A549 treated with AZD9567 at 1 μM for 4 hours (cell line): ENCODE data around the gene MUS81. TPM values are rescaled to one million over a fixed set of nuclear protein-coding genes. Genes with fewer than 3 reads are reported as not detected.

Experiments used
- total RNA-seq: library from RNA; stranded (reverse); fragments of 200-300 nt; extraction: Qiagen RNA extraction; gene quantifications from 5 replicates; pipeline ENCODE4 v1.2.3, GENCODE V29; 2022; ENCODE audit not compliant: insufficient read depth

MUS81 gene, protein sequence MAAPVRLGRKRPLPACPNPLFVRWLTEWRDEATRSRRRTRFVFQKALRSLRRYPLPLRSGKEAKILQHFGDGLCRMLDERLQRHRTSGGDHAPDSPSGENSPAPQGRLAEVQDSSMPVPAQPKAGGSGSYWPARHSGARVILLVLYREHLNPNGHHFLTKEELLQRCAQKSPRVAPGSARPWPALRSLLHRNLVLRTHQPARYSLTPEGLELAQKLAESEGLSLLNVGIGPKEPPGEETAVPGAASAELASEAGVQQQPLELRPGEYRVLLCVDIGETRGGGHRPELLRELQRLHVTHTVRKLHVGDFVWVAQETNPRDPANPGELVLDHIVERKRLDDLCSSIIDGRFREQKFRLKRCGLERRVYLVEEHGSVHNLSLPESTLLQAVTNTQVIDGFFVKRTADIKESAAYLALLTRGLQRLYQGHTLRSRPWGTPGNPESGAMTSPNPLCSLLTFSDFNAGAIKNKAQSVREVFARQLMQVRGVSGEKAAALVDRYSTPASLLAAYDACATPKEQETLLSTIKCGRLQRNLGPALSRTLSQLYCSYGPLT
- 18.2 to 33.2 TPM (median 29.7 TPM) in 5 replicates for total RNA-seq

DNA sequence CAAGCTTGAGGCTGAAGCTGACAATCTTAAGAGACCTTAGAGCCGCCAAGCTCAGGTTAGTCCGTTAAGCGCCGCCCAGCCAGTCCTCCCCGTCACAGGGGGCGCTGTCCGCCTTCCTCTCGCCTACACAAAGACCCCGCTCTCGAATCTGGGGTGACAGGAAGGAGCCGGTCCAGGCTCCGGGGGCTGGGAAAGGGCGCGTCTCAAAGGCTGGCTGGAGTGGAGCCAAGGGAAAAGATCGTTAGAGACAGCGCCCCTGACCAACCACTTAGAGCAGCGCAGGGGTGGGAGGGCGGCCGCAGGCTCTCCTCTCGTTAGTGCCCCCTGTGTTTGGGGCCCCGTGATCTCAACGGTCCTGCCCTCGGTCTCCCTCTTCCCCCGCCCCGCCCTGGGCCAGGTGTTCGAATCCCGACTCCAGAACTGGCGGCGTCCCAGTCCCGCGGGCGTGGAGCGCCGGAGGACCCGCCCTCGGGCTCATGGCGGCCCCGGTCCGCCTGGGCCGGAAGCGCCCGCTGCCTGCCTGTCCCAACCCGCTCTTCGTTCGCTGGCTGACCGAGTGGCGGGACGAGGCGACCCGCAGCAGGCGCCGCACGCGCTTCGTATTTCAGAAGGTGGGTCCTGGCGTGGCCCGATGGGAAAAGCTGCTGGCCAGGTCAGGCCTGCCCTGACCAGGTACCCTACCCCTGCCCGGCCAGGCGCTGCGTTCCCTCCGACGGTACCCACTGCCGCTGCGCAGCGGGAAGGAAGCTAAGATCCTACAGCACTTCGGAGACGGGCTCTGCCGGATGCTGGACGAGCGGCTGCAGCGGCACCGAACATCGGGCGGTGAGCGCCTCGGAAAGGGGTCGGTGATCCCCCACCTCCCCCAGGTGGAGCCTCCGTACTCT lies at the start of gene MUS81:
TSS of gene MUS81 (plus strand) at position 156 of the 887 bp plus-strand sequence. CDS start at position 477, 321 bp downstream.

DNA sequence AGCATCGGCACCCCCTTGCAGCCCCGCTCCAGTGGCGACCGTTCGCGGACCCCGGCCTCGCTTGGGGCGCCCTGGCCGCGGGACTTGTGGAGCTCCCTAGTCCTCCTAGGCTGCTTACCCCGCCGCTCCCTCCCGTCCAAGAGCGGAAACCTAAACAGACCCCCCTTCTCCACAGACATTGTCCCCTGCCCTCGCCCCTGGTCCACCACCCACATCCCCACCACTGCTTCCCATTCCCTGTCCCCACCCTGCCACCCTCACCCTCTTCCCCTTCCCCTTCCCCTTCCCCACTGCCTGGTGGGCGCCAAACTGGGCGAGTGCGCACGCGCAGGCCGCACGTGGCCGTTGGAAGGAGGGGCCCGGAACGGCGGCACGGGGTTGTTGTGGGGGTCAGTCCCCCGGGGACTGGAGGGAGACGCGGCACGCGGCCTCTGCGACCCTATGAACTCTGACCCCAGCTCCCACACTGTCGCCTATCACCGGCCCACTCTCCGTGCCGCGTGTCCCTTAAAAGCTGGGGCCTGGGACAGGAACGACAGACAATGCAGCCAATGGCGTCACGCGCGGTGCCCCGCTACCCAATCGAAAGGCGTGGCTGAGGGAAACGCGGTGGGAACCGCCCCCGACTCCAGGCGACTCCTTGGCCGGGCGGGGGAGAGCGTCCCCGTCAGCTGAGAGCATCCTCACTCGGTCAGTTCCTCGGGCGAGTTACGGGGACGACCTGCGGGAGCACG lies 26.8 kb upstream of the MUS81 start, which contains the start of gene SNX32:
TSS of gene SNX32 (plus strand) at position 667 of the 734 bp plus-strand sequence. CDS start 103 bp downstream, outside the sequence.

DNA sequence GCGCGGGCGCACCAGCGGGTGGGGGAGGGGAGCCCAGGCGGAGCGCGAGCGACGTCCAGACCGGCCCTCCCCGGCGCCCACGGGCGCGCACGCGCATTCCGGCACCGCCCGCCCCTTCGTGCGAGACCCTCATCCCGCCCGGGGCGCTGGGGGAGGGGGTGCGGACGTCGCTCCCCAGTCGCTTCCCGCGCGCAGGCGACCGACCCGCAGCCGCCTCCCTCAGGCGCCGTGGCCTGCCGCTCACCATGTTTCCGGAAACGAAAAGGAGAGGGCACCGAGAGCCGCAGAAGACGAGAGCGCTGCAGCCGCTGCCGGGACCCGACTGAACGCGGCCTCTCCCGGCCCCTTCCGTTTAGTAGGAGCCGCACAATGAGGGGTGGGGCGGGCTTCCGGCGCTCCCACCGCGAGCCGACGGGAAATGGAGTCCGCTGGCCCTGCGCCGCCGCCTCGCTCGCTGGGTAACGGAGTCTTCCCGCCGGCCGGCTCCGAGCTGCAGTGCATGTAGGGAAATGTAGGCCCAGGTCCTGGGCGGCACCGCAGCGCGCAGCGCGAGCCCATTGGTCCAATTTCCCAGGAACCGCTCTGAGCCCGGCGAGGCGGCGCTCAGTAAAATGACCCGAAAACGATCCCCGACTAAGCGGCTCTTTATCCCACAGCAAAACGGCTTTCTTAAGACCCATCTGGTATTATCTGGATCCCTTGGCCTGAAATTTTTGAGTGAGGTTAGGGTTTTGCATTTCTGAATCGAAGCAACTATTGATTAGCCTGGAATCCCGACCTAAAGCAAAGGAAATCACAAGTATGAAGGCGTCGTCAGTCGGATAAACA lies 2.2 kb upstream of the MUS81 start, which contains the start of gene CFL1:
TSS of gene CFL1 (minus strand) at position 328 of the 828 bp plus-strand sequence. CDS start at position 247, 81 bp downstream.

DNA sequence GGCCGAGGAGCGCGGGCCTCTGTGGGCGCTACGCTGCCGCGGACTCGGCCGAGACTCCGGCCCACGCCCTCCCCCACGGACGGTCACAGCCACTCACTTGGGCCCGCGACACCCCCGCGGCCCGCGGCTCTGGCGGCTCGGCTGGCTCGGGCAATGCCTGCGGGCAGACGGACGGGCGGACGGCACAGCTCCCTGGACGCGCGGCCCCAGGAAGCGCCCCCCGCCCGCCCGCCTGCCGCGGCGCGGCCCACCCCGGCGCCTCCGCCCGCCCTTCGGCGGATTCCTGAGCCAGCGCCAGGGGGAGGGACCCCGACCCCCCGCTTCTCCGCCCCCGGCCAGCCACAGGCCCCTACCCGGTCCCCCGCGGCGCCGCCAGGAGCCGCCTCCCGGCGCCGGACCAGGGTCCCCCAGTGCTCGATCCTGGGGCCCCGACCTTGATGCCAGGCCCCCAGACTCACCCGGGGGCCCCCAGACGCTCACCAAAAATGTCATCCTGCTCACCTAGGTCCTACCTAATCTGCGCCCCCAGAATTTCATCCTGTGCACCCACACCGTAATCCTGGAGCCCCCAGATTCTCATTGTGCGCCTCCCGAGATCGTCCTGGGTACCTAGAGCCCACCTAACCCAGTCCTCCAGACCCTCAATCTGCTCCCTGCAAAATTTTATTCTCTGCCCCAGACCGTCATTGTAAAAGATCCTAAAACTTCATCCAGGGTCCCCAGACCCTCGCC lies 12.5 kb downstream of the MUS81 start, which contains the start of gene EFEMP2:
TSS of gene EFEMP2 (minus strand) at position 215 of the 732 bp plus-strand sequence. CDS start 446 bp downstream, outside the sequence.

DNA sequence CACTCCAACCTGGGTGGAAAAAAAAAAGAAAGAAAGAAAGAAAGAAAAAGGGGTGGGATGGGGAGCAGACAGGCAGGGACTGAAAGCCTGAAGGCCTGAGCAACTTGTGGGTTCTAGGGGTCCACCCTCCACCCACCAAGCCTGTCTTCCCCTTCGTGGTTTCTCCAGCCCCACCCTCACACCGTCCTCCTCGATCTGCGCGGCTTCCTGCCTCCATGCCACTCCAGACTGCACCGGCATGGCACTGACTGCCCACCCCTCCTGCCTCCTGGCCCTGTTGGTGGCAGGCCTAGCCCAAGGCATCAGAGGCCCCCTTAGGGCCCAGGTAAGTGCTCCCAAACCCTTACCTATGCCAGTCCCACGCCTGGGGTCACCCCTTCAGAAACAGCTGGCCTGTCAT lies 19.4 kb downstream of the MUS81 start, which contains the start of gene CTSW:
TSS of gene CTSW (plus strand) at position 221 of the 400 bp plus-strand sequence. CDS start at position 239, 18 bp downstream.

DNA sequence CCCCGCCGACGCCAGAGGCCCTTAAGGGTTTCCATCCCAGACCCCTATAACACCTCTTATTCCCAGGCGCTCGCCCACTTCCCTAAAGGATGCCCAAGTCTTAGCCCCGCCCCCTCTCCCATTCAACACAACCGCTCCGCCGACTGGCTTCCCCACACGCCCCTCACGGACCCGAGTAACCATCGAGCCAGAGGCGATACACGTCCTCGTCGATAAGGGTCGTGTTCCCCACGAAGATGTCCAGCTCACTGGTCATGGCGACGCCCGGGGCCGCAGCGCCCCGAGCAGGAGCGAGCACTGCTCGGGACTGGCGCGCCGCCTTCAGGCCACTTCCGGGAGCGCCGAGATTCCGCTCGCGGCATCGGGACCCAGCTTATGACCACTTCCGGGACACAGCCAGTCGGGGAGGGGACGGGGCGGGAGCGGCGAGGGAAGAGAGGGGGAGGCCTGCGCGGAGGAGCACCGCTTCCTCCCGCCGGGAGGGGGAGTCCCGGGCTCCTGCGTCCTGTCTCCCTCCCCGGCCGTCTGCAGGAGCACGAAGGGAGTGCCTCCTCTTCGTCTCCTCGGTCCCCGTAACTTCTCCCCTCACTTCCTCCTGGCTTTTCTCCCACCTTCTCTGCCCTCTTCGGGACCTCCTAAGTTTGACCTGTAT lies 28.1 kb downstream of the MUS81 start, which contains the start of gene FIBP:
TSS of gene FIBP (minus strand) at position 309 of the 652 bp plus-strand sequence. CDS start at position 256, 53 bp downstream.

DNA sequence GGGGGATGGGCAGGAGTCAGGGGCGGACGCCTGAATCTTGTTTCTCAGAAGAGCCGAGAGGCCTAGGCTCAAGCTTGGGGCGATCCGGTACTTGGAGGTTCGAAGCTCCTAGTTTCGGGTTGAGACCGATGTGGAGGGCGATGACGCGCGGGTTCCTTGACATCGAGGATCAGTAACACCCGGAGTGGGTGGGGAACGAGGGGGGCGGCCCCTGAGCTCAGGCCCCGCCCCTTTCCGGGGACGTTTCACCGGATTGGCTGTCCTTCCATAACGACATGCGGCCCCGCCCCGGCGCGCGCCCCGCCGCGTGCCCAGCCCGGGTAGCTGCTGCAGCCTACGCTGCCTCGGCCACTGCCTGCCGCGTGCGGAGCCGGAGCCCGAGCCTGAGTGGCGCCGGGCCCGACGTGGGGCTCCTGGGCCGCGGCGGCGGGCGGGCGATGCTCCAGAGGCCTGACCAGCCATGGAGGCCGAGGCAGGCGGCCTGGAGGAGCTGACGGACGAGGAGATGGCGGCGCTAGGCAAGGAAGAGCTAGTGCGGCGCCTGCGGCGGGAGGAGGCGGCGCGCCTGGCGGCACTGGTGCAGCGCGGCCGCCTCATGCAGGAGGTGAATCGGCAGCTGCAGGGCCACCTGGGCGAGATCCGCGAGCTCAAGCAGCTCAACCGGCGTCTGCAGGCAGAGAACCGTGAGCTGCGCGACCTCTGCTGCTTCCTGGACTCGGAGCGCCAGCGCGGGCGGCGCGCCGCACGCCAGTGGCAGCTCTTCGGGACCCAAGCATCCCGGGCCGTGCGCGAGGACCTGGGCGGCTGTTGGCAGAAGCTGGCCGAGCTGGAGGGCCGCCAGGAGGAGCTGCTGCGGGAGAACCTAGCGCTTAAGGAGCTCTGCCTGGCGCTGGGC lies 30.3 kb downstream of the MUS81 start, which contains the start of gene CCDC85B:
TSS of gene CCDC85B (plus strand) at position 350 of the 895 bp plus-strand sequence. CDS start at position 461, 111 bp downstream.

DNA sequence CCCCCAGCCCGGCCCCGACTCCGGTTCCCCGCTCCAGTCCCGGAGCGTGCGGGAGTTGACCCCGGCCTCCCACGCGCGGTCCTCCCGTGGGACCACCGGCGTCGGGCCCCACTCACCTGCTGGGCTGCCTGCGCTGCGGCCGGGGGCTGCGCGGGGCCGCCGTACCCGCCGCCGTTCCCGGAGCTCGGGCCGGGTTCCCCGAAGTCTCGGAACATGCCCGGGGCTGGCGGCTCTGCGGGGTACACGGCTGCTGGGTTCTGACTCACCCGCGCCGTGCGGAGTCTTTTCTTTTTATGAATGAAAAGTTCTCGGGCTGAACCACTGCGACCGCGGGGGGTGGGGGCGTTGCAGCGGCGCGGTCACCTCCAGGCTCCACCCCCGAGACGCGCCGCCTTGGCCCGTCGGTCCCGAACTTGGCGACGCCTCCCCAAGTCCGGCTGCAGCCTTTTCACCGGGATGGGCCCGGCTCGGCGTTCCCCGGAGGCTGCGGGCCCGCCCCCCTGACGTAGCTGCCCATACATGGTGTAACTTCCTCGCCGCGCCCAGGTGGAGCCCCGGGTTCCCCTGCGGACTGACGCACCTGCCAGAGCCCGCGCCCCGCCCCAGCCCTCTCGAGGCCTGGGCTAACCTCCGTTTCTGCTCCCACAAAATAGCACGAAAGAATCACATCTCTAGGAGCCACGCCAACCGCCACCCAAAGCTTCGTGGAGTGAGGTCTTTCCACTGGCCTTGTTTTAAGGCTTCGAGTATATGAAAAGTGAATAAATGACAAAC lies 40.1 kb downstream of the MUS81 start, which contains the start of gene FOSL1:
TSS of gene FOSL1 (minus strand) at position 264 of the 774 bp plus-strand sequence. CDS start at position 215, 49 bp downstream.

Other genes starting within 250 kb of the MUS81 start
- gene MAP3K11, start 246.2 kb upstream of the MUS81 start, total RNA-seq, result 44.0 to 49.5 TPM (median 47.5 TPM) in 5 replicates
- gene PCNX3, start 244.7 kb upstream of the MUS81 start, total RNA-seq, result 25.3 to 38.8 TPM (median 37.9 TPM) in 5 replicates
- 11.1 to 21.7 TPM (median 18.4 TPM) in 5 replicates for gene SIPA1, start 222.3 kb upstream of the MUS81 start, total RNA-seq
- gene RELA, start 197.5 kb upstream of the MUS81 start, total RNA-seq, result 52.1 to 79.3 TPM (median 74.8 TPM) in 5 replicates
- gene KAT5, start 148.2 kb upstream of the MUS81 start, total RNA-seq, result 31.3 to 46.9 TPM (median 45.7 TPM) in 5 replicates
- gene RNASEH2C, start 139.6 kb upstream of the MUS81 start, total RNA-seq, result 26.8 to 55.4 TPM (median 52.8 TPM) in 5 replicates
- gene AP5B1, start 79.5 kb upstream of the MUS81 start, total RNA-seq, result 6.6 to 12.9 TPM (median 11.5 TPM) in 5 replicates
- gene OVOL1, start 73.4 kb upstream of the MUS81 start, total RNA-seq, result 0.05 to 0.09 TPM (median 0.09 TPM) in 4 of 5 replicates, not detected in the other
- 0.08 to 0.10 TPM (median 0.10 TPM) in 3 of 5 replicates, not detected in the others for gene SNX32, start 26.5 kb upstream of the MUS81 start, total RNA-seq
- gene CFL1, start 2.3 kb upstream of the MUS81 start, total RNA-seq, result 2,195 to 2,429 TPM (median 2,317 TPM) in 5 replicates
- gene EFEMP2, start 12.4 kb downstream of the MUS81 start, total RNA-seq, result 0.54 to 1.7 TPM (median 1.3 TPM) in 4 of 5 replicates, not detected in the other
- gene CTSW, start 19.4 kb downstream of the MUS81 start, total RNA-seq, result 0.09 TPM in 3 of 5 replicates, not detected in the others
- 84.8 to 112 TPM (median 86.9 TPM) in 5 replicates for gene FIBP, start 28.0 kb downstream of the MUS81 start, total RNA-seq
- gene CCDC85B, start 30.2 kb downstream of the MUS81 start, total RNA-seq, result 28.3 to 53.4 TPM (median 46.1 TPM) in 5 replicates
- 119 to 205 TPM (median 139 TPM) in 5 replicates for gene FOSL1, start 40.0 kb downstream of the MUS81 start, total RNA-seq
- gene C11orf68, start 58.6 kb downstream of the MUS81 start, total RNA-seq, result 34.9 to 51.5 TPM (median 45.0 TPM) in 5 replicates
- gene DRAP1, start 59.0 kb downstream of the MUS81 start, total RNA-seq, result 129 to 249 TPM (median 206 TPM) in 5 replicates
- gene TSGA10IP, start 85.0 kb downstream of the MUS81 start, total RNA-seq, result 0.25 TPM in 1 of 5 replicates, not detected in the others
- 45.1 to 62.7 TPM (median 60.4 TPM) in 5 replicates for gene SART1, start 101.3 kb downstream of the MUS81 start, total RNA-seq
- 38.4 to 48.6 TPM (median 42.4 TPM) in 5 replicates for gene EIF1AD, start 141.7 kb downstream of the MUS81 start, total RNA-seq
- 271 to 480 TPM (median 473 TPM) in 5 replicates for gene BANF1, start 142.1 kb downstream of the MUS81 start, total RNA-seq
- not detected in 5 replicates for gene CST6, start 151.6 kb downstream of the MUS81 start, total RNA-seq
- gene CATSPER1, start 166.0 kb downstream of the MUS81 start, total RNA-seq, result 0.71 to 1.2 TPM (median 1.1 TPM) in 4 of 5 replicates, not detected in the other
- not detected in 5 replicates for gene GAL3ST3, start 188.7 kb downstream of the MUS81 start, total RNA-seq
- 161 to 190 TPM (median 171 TPM) in 5 replicates for gene SF3B2, start 191.9 kb downstream of the MUS81 start, total RNA-seq
- 61.1 to 87.1 TPM (median 78.1 TPM) in 5 replicates for gene PACS1, start 209.8 kb downstream of the MUS81 start, total RNA-seq